AG04450 (cell line): ENCODE measurements around the gene LRRC2. TPM values are rescaled to one million over a fixed set of nuclear protein-coding genes. Genes with fewer than 3 reads are reported as not detected.

Experiments used
- CTCF ChIA-PET: fragments of 300-600, 350-600 bp; formaldehyde crosslinking; extraction: SDS; loops from one replicate; lab custom pipeline; 2022; ENCODE audit warnings: antibody characterized with exemption, inconsistent platforms; lab: Charles Lee
- POLR2A ChIA-PET: fragments of 350-600 bp; formaldehyde crosslinking; extraction: SDS; loops from one replicate; lab custom pipeline; 2021; ENCODE audit warnings: antibody characterized with exemption, inconsistent platforms; lab: Yijun Ruan, JAX
- DNase-seq: peaks from one replicate; pipeline ENCODE4 v3.0.0-alpha.2; 2011; ENCODE audit warnings: low read depth, low spot score
- H3K27ac ChIP-seq: one replicate; pipeline ENCODE4 v1.5.1; 2012; ENCODE audit warnings: low read depth, low read length, control low read depth
- H3K27me3 ChIP-seq: one replicate; pipeline ENCODE4 v1.6.0; 2012; ENCODE audit warnings: low read length; ENCODE audit not compliant: control insufficient read depth, insufficient read depth
- H3K4me3 ChIP-seq: 2 replicates; pipeline ENCODE4 v1.5.1; 2011; ENCODE audit warnings: mild to moderate bottlenecking, low read depth, low read length, control low read depth
- H3K9me3 ChIP-seq: 2 replicates; pipeline ENCODE4 v1.5.1; 2012; ENCODE audit warnings: low read length; ENCODE audit not compliant: control insufficient read depth, insufficient read depth
- polyA plus RNA-seq: library from polyadenylated mRNA; depleted of rRNA; stranded (reverse); fragments of >200 nt; gene quantifications from 2 replicates; pipeline ENCODE4 v1.2.3, GENCODE V29; 2011
- TF ChIP-seq, protein P1 (sequence below): IDR thresholded peaks from 2 replicates; pipeline ENCODE4 v1.5.1; 2011; ENCODE audit warnings: low read depth, low read length, control low read depth, inconsistent platforms

LRRC2 gene
- polyA plus RNA-seq, 1 experiment = 4.2 TPM

- H3K4me3 ChIP-seq = no peak overlapping the region
- H3K9me3 ChIP-seq = no peaks in the 10 kb centered on the region; the same call in 1 of the 2 replicates
- no peak overlapping the region for H3K27ac ChIP-seq
- no peaks in the 10 kb centered on the region for H3K27me3 ChIP-seq
- POLR2A ChIA-PET = no interaction called here
- DNase-seq = no peak
- TF ChIP-seq, protein P1, sequence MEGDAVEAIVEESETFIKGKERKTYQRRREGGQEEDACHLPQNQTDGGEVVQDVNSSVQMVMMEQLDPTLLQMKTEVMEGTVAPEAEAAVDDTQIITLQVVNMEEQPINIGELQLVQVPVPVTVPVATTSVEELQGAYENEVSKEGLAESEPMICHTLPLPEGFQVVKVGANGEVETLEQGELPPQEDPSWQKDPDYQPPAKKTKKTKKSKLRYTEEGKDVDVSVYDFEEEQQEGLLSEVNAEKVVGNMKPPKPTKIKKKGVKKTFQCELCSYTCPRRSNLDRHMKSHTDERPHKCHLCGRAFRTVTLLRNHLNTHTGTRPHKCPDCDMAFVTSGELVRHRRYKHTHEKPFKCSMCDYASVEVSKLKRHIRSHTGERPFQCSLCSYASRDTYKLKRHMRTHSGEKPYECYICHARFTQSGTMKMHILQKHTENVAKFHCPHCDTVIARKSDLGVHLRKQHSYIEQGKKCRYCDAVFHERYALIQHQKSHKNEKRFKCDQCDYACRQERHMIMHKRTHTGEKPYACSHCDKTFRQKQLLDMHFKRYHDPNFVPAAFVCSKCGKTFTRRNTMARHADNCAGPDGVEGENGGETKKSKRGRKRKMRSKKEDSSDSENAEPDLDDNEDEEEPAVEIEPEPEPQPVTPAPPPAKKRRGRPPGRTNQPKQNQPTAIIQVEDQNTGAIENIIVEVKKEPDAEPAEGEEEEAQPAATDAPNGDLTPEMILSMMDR = no peak
- CTCF ChIA-PET = interaction anchor here (7.5 kb wide), 1 partner anchor 73 kb away, joined by 75 read pairs; no protein-coding TSS in a partner anchor
Measured at GRCh38 chr3:46561511-46561910, 4.6 kb downstream of the LRRC2 start.

GRCh38 chr3:46559091-46559704 is 6.9 kb downstream of the LRRC2 start:
- CTCF ChIA-PET = interaction anchor here (0.8 to 7.5 kb wide), 4 partner anchors 63 to 109 kb away, joined by 3 to 75 read pairs (median 4); no protein-coding TSS in a partner anchor
- no peak overlapping the region for H3K27ac ChIP-seq
- DNase-seq = no peak
- no peaks in the 10 kb centered on the region for H3K27me3 ChIP-seq
- TF ChIP-seq, protein P1 = no peak
- POLR2A ChIA-PET = interaction anchor here (1.0 kb wide), 1 partner anchor 74 kb away, joined by 3 read pairs; no protein-coding TSS in a partner anchor
- no peak overlapping the region for H3K4me3 ChIP-seq
- H3K9me3 ChIP-seq = peaks cover 3% of the 10 kb centered on the region; the same call in 1 of the 2 replicates

GRCh38 chr3:46558184-46559043 is 7.7 kb downstream of the LRRC2 start:
- TF ChIP-seq, protein P1 = peak; percentile 61
- H3K9me3 ChIP-seq = peaks cover 3% of the 10 kb centered on the region; the same call in 1 of the 2 replicates
- H3K27ac ChIP-seq = peak overlapping the region; percentile 59
- H3K4me3 ChIP-seq = peak overlapping the region; percentile 34
- DNase-seq = peak; percentile 64
- ChIA-PET CTCF (interaction anchor here (0.6 to 7.5 kb wide), 7 partner anchors 61 to 560 kb away, joined by 3 to 75 read pairs (median 4); no protein-coding TSS in a partner anchor), POLR2A (interaction anchor here (1.0 to 1.1 kb wide), 3 partner anchors 62 to 75 kb away, joined by 3 to 7 read pairs (median 3); no protein-coding TSS in a partner anchor)
- H3K27me3 ChIP-seq = no peaks in the 10 kb centered on the region

DNA sequence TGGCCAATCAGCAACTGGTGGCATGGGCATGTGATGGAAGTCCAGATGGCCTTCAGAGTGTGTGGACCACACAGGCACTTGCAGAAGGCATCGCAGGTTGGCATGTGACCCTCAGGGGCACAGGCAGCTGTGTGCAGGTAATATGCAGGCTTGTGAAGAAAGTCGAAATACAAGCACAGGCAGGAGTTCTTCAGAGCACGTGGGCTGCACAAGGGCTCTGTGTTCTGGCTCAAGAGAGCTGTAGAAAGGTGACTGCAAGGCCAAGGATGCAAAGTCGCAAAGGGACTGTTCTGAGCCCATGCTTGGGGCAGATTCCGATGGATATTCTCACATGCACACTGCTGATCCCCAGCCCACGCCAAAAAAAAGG is 8.3 kb downstream of the LRRC2 start:
- Histone ChIP-seq H3K9me3 (peaks cover 3% of the 10 kb centered on the region; the same call in 1 of the 2 replicates), H3K27ac (peak overlapping the region; percentile 59), H3K27me3 (no peaks in the 10 kb centered on the region), H3K4me3 (no peak overlapping the region)
- POLR2A ChIA-PET = interaction anchor here (0.9 to 1.1 kb wide), 4 partner anchors 19 to 76 kb away, joined by 3 to 7 read pairs (median 3); no protein-coding TSS in a partner anchor
- DNase-seq = no peak
- CTCF ChIA-PET = interaction anchor here (1.1 to 7.5 kb wide), 5 partner anchors 61 to 108 kb away, joined by 3 to 75 read pairs (median 4); no protein-coding TSS in a partner anchor
- TF ChIP-seq, protein P1 = no peak
